HEK293 (cell line): ENCODE data around the gene PPFIA3.
A peak's percentile ranks its signal among the peaks of the same experiment; 100 is the strongest.

ENCODE experiments used
- CTCF ChIA-PET: fragments of 350-600 bp; formaldehyde crosslinking; extraction: SDS; loops from one replicate; lab custom pipeline; 2021; ENCODE audit warnings: antibody characterized with exemption; lab: Yijun Ruan, JAX
- POLR2A ChIA-PET: fragments of 300-600 bp; formaldehyde crosslinking; extraction: SDS; loops from one replicate; lab custom pipeline; 2020; ENCODE audit warnings: antibody characterized with exemption, inconsistent platforms; lab: Yijun Ruan, JAX
- H3K27ac ChIP-seq: fragments of 200-500 bp; sonication (Bioruptor generic); 2 replicates; pipeline ENCODE4 v1.5.1; 2014; ENCODE audit warnings: low read depth, low read length, control low read depth, inconsistent platforms; ENCODE audit errors: extremely low read depth
- H3K36me3 ChIP-seq, 2 experiments: fragments of 200-500 bp in 1 of 2; sonication (Bioruptor generic) in 1 of 2; 1 replicate in 1 of 2; 2 replicates in 1 of 2; pipeline ENCODE4 v1.5.1; 2014 to 2017; ENCODE audit warnings: inconsistent platforms in 2 of 2, low read length in 2 of 2; ENCODE audit not compliant: control insufficient read depth in 2 of 2, insufficient read depth in 1 of 2
- H3K4me1 ChIP-seq: fragments of 200-500 bp; sonication (Bioruptor generic); 2 replicates; pipeline ENCODE4 v1.5.1; 2014; ENCODE audit warnings: mild to moderate bottlenecking, low read length, inconsistent platforms; ENCODE audit not compliant: control insufficient read depth, insufficient read depth
- H3K4me3 ChIP-seq: 2 replicates; pipeline ENCODE4 v1.5.1; 2011; ENCODE audit warnings: low read depth, mild to moderate bottlenecking, control low read depth, low read length, moderate library complexity
- H3K9me3 ChIP-seq: fragments of 200-500 bp; sonication (Bioruptor generic); 2 replicates; pipeline ENCODE4 v1.5.1; 2014; ENCODE audit warnings: low read depth, low read length, inconsistent platforms; ENCODE audit not compliant: control insufficient read depth, insufficient read depth
- GLI2 ChIP-seq: fragments of 450-650 bp; formaldehyde crosslinking; IDR thresholded peaks from 2 replicates; pipeline ENCODE4; 2017; ENCODE audit warnings: missing biosample characterization, missing genetic modification characterization, low read depth, borderline replicate concordance
- GLIS2 ChIP-seq: fragments of 450-650 bp; formaldehyde crosslinking; IDR thresholded peaks from 2 replicates; pipeline ENCODE4 v1.5.1; 2016; ENCODE audit warnings: missing biosample characterization, missing genetic modification characterization
- INSM2 ChIP-seq: fragments of 450-650 bp; formaldehyde crosslinking; IDR thresholded peaks from 2 replicates; pipeline ENCODE4 v1.5.1; 2016; ENCODE audit warnings: missing biosample characterization, missing genetic modification characterization
- KLF8 ChIP-seq: fragments of 450-650 bp; formaldehyde crosslinking; IDR thresholded peaks from 2 replicates; pipeline ENCODE4 v1.5.1; 2016; ENCODE audit warnings: missing biosample characterization, missing genetic modification characterization
- MYNN ChIP-seq: fragments of 450-650 bp; formaldehyde crosslinking; IDR thresholded peaks from 2 replicates; pipeline ENCODE4 v1.5.1; 2016; ENCODE audit warnings: missing biosample characterization, missing genetic modification characterization, borderline replicate concordance
- WT1 ChIP-seq: fragments of 450-650 bp; formaldehyde crosslinking; IDR thresholded peaks from 2 replicates; pipeline ENCODE4 v1.5.1; 2016; ENCODE audit warnings: missing biosample characterization, missing genetic modification characterization
- YY1 ChIP-seq: fragments of 450-650 bp; formaldehyde crosslinking; IDR thresholded peaks from 2 replicates; pipeline ENCODE4 v1.5.1; 2018; ENCODE audit warnings: missing biosample characterization, missing genetic modification characterization
- ZEB2 ChIP-seq: fragments of 450-650 bp; formaldehyde crosslinking; IDR thresholded peaks from 2 replicates; pipeline ENCODE4 v1.5.1; 2016; ENCODE audit warnings: missing biosample characterization, missing genetic modification characterization
- ZFHX2 ChIP-seq: fragments of 450-650 bp; formaldehyde crosslinking; conservative IDR thresholded peaks from 2 replicates; pipeline ENCODE4 v1.5.1; 2016; ENCODE audit warnings: missing biosample characterization, missing genetic modification characterization
- ZFP41 ChIP-seq: fragments of 450-650 bp; formaldehyde crosslinking; IDR thresholded peaks from 2 replicates; pipeline ENCODE4 v1.5.1; 2016; ENCODE audit warnings: missing biosample characterization, missing genetic modification characterization, borderline replicate concordance
- ZNF121 ChIP-seq: fragments of 450-650 bp; formaldehyde crosslinking; IDR thresholded peaks from 2 replicates; pipeline ENCODE4 v1.5.1; 2016; ENCODE audit warnings: missing biosample characterization, missing genetic modification characterization
- ZNF133 ChIP-seq: fragments of 450-650 bp; formaldehyde crosslinking; IDR thresholded peaks from 2 replicates; pipeline ENCODE4 v1.5.1; 2016; ENCODE audit warnings: missing biosample characterization, missing genetic modification characterization
- ZNF138 ChIP-seq: fragments of 450-650 bp; formaldehyde crosslinking; IDR thresholded peaks from 2 replicates; pipeline ENCODE4 v1.5.1; 2016; ENCODE audit warnings: missing biosample characterization, missing genetic modification characterization, borderline replicate concordance
- ZNF155 ChIP-seq: fragments of 450-650 bp; formaldehyde crosslinking; IDR thresholded peaks from 2 replicates; pipeline ENCODE4 v1.5.1; 2016; ENCODE audit warnings: missing biosample characterization, missing genetic modification characterization
- ZNF2 ChIP-seq: fragments of 450-650 bp; formaldehyde crosslinking; IDR thresholded peaks from 2 replicates; pipeline ENCODE4 v1.5.1; 2016; ENCODE audit warnings: missing biosample characterization, missing genetic modification characterization
- ZNF239 ChIP-seq: fragments of 450-650 bp; formaldehyde crosslinking; IDR thresholded peaks from 2 replicates; pipeline ENCODE4 v1.5.1; 2016; ENCODE audit warnings: missing biosample characterization, missing genetic modification characterization
- ZNF510 ChIP-seq: fragments of 450-650 bp; formaldehyde crosslinking; IDR thresholded peaks from 2 replicates; pipeline ENCODE4 v1.5.1; 2018; ENCODE audit warnings: mild to moderate bottlenecking, missing genetic modification characterization, missing biosample characterization; ENCODE audit not compliant: insufficient replicate concordance
- ZNF521 ChIP-seq: fragments of 450-650 bp; formaldehyde crosslinking; IDR thresholded peaks from 2 replicates; pipeline ENCODE4 v1.5.1; 2017; ENCODE audit warnings: missing biosample characterization, mild to moderate bottlenecking, missing genetic modification characterization
- ZNF549 ChIP-seq: fragments of 450-650 bp; IDR thresholded peaks from 2 replicates; pipeline ENCODE4 v1.5.1; 2018; ENCODE audit warnings: missing biosample characterization, missing genetic modification characterization, mild to moderate bottlenecking, inconsistent platforms, moderate library complexity
- ZNF561 ChIP-seq: fragments of 450-650 bp; IDR thresholded peaks from 2 replicates; pipeline ENCODE4 v1.5.1; 2018; ENCODE audit warnings: missing biosample characterization, missing genetic modification characterization, borderline replicate concordance
- ZNF600 ChIP-seq: fragments of 450-650 bp; formaldehyde crosslinking; IDR thresholded peaks from 2 replicates; pipeline ENCODE4 v1.5.1; 2016; ENCODE audit warnings: missing biosample characterization, missing genetic modification characterization
- ZNF621 ChIP-seq: fragments of 450-650 bp; formaldehyde crosslinking; IDR thresholded peaks from 2 replicates; pipeline ENCODE4 v1.5.1; 2017; ENCODE audit warnings: missing biosample characterization, missing genetic modification characterization
- ZNF623 ChIP-seq: fragments of 450-650 bp; formaldehyde crosslinking; IDR thresholded peaks from 2 replicates; pipeline ENCODE4 v1.5.1; 2016; ENCODE audit warnings: missing biosample characterization, missing genetic modification characterization
- ZNF777 ChIP-seq: fragments of 450-650 bp; formaldehyde crosslinking; IDR thresholded peaks from 2 replicates; pipeline ENCODE4 v1.5.1; 2017; ENCODE audit warnings: missing biosample characterization, missing genetic modification characterization, borderline replicate concordance
- ZNF843 ChIP-seq: fragments of 450-650 bp; formaldehyde crosslinking; IDR thresholded peaks from 2 replicates; pipeline ENCODE4 v1.5.1; 2016; ENCODE audit warnings: missing biosample characterization, missing genetic modification characterization
- ZSCAN4 ChIP-seq: fragments of 450-650 bp; formaldehyde crosslinking; IDR thresholded peaks from 2 replicates; pipeline ENCODE4 v1.5.1; 2017; ENCODE audit warnings: missing biosample characterization, missing genetic modification characterization

PPFIA3 gene

GRCh38 chr19:49109051-49109450, 10.3 kb upstream of the PPFIA3 start (continued):
- no peak for TF ChIP-seq INSM2
- TF ChIP-seq WT1 (tag by site-specific recombination): no peak
- TF ChIP-seq ZNF138 (tag by site-specific recombination): no peak
- TF ChIP-seq ZNF621 (tag by site-specific recombination): no peak
- no peak for TF ChIP-seq ZNF239
- TF ChIP-seq ZNF777 (tag by site-specific recombination): no peak
- TF ChIP-seq ZNF2 (tag by site-specific recombination): no peak

- no peaks in the 10 kb centered on the region for H3K9me3 ChIP-seq
- no peak overlapping the region for H3K4me3 ChIP-seq
- peaks cover 37 to 52% of the 10 kb centered on the region in 2 experiments for H3K36me3 ChIP-seq
- H3K4me1 ChIP-seq: peaks cover 7% of the 10 kb centered on the region
- no peak for TF ChIP-seq ZNF561 (tag by site-specific recombination)
- no peak for TF ChIP-seq ZNF623 (tag by site-specific recombination)
- TF ChIP-seq, all 188 proteins: peak for 0
- CTCF ChIA-PET: interaction anchor here (0.6 to 7.9 kb wide), 7 partner anchors 12 to 89 kb away, joined by 3 to 104 read pairs (median 3); no protein-coding TSS in a partner anchor
- no peak overlapping the region for H3K27ac ChIP-seq
- POLR2A ChIA-PET: interaction anchor here (1.7 kb wide), 1 partner anchor 18 kb away, joined by 8 read pairs; no protein-coding TSS in a partner anchor
These were observed 9.6 kb upstream of the PPFIA3 start for GRCh38 chr19:49109569-49110233.

GRCh38 chr19:49110567-49110966, 8.8 kb upstream of the PPFIA3 start:
- TF ChIP-seq ZNF155 (tag by site-specific recombination): no peak
- TF ChIP-seq ZEB2 (tag by site-specific recombination): 0 out of 2 replicates have a peak, but pooled peaks have one; percentile 3

GRCh38 chr19:49111218-49111998, 7.9 kb upstream of the PPFIA3 start:
- POLR2A ChIA-PET: interaction anchor here (1.6 kb wide), 1 partner anchor 14 kb away, joined by 4 read pairs; no protein-coding TSS in a partner anchor
- TF ChIP-seq GLIS2 (tag by site-specific recombination) (no peak), ZNF510 (tag by site-specific recombination) (no peak), ZNF133 (tag by site-specific recombination) (no peak; the same call in 1 of the 2 replicates), ZSCAN4 (tag by site-specific recombination) (peak; percentile 61), ZNF521 (no peak), ZNF239 (no peak), ZFP41 (tag by site-specific recombination) (no peak), GLI2 (tag by site-specific recombination) (no peak), MYNN (tag by site-specific recombination) (no peak), ZNF600 (tag by site-specific recombination) (peak; percentile 30; the same call in 1 of the 2 replicates), ZNF843 (tag by site-specific recombination) (no peak), ZNF549 (tag by site-specific recombination) (no peak), YY1 (no peak), KLF8 (no peak), ZNF121 (tag by site-specific recombination) (0 out of 2 replicates have a peak, but pooled peaks have one; percentile 37), ZFHX2 (tag by site-specific recombination) (no peak)

More at GRCh38 chr19:49110567-49110966, 8.8 kb upstream of the PPFIA3 start:
- H3K4me3 ChIP-seq: no peak overlapping the region
- ChIA-PET POLR2A (interaction anchor here (1.6 to 1.7 kb wide), 2 partner anchors 13 to 17 kb away, joined by 4 to 8 read pairs; no protein-coding TSS in a partner anchor), CTCF (interaction anchor here (0.6 to 7.9 kb wide), 6 partner anchors 13 to 489 kb away, joined by 3 to 104 read pairs (median 4); no protein-coding TSS in a partner anchor)
- no peaks in the 10 kb centered on the region for H3K9me3 ChIP-seq
- H3K27ac ChIP-seq: no peak overlapping the region
- peaks cover 11% of the 10 kb centered on the region for H3K4me1 ChIP-seq
- peaks cover 28 to 43% of the 10 kb centered on the region in 2 experiments for H3K36me3 ChIP-seq

More at GRCh38 chr19:49111218-49111998, 7.9 kb upstream of the PPFIA3 start:
- no peak overlapping the region for H3K4me3 ChIP-seq
- CTCF ChIA-PET: interaction anchor here (0.6 to 7.9 kb wide), 6 partner anchors 14 to 490 kb away, joined by 3 to 104 read pairs (median 4); no protein-coding TSS in a partner anchor
- peaks cover 23 to 41% of the 10 kb centered on the region in 2 experiments for H3K36me3 ChIP-seq
- H3K4me1 ChIP-seq: peaks cover 11% of the 10 kb centered on the region
- H3K27ac ChIP-seq: no peak overlapping the region
- H3K9me3 ChIP-seq: no peaks in the 10 kb centered on the region
